ENCODE data around the gene RTP3.

The RTP3 gene

GRCh38 chr3:46523556-46523955 is 25.8 kb downstream of the RTP3 start:
- no peak for TF ChIP-seq CTCF (IDR thresholded peaks at IDR 0.05; ENCODE audit: low read length, missing control alignments)
- H3K4me3 ChIP-seq (replicated peaks; ENCODE audit: low read depth, low read length), result no peak overlapping the region
- no peak for DNase-seq (ENCODE audit: low read depth)

- DNase-seq (ENCODE audit: low read depth), result no peak
- no peak overlapping the region for H3K4me3 ChIP-seq (replicated peaks; ENCODE audit: low read depth, low read length)
- TF ChIP-seq CTCF (IDR thresholded peaks at IDR 0.05; ENCODE audit: low read length, missing control alignments), result no peak
These were observed 26.2 kb downstream of the RTP3 start for GRCh38 chr3:46524008-46524407.

- DNase-seq (ENCODE audit: low read depth), result no peak
- no peak for TF ChIP-seq CTCF (IDR thresholded peaks at IDR 0.05; ENCODE audit: low read length, missing control alignments)
- H3K4me3 ChIP-seq (replicated peaks; ENCODE audit: low read depth, low read length), result no peak overlapping the region
These were observed 27.1 kb downstream of the RTP3 start for GRCh38 chr3:46524832-46525231.

- DNase-seq (ENCODE audit: low read depth), result no peak
- TF ChIP-seq CTCF (IDR thresholded peaks at IDR 0.05; ENCODE audit: low read length, missing control alignments), result no peak
- H3K4me3 ChIP-seq (replicated peaks; ENCODE audit: low read depth, low read length), result no peak overlapping the region
These were observed 29.5 kb downstream of the RTP3 start for GRCh38 chr3:46527239-46527638.

- TF ChIP-seq CTCF (IDR thresholded peaks at IDR 0.05; ENCODE audit: low read length, missing control alignments), result no peak
- no peak for DNase-seq (ENCODE audit: low read depth)
- H3K4me3 ChIP-seq (replicated peaks; ENCODE audit: low read depth, low read length), result no peak overlapping the region
These were observed 35.3 kb downstream of the RTP3 start for GRCh38 chr3:46533091-46533490.

GRCh38 chr3:46535746-46536145 is 38.0 kb downstream of the RTP3 start:
- TF ChIP-seq CTCF (IDR thresholded peaks at IDR 0.05; ENCODE audit: low read length, missing control alignments), result no peak
- no peak overlapping the region for H3K4me3 ChIP-seq (replicated peaks; ENCODE audit: low read depth, low read length)
- DNase-seq (ENCODE audit: low read depth), result no peak

GRCh38 chr3:46536758-46537157 is 39.0 kb downstream of the RTP3 start:
- H3K4me3 ChIP-seq (replicated peaks; ENCODE audit: low read depth, low read length), result no peak overlapping the region
- no peak for DNase-seq (ENCODE audit: low read depth)
- TF ChIP-seq CTCF (IDR thresholded peaks at IDR 0.05; ENCODE audit: low read length, missing control alignments), result no peak

Data from fibroblast of pulmonary artery (primary cell).